ENCODE data around the gene VWA5B1. TPM values are rescaled to one million over a fixed set of nuclear protein-coding genes. Genes with fewer than 3 reads are reported as not detected.

VWA5B1 gene
- total and polyA plus RNA-seq, 2 of the 8 experiments (the other 6 are each of a cell fraction or from before 2014, with no cell fraction given), result 0.54 to 2.3 TPM

GRCh38 chr1:20361805-20362381 lies 71.2 kb downstream of the VWA5B1 start:
- no peak overlapping the region for H2AK5ac ChIP-seq (ENCODE audit: low read depth, low read length)
- WGBS, 2 experiments (ENCODE audit: extremely low coverage in 1 of 2, insufficient coverage in 1 of 2, insufficient read length in 1 of 2, insufficient replicate concordance in 2 of 2, low coverage in 1 of 2, low lambda C conversion rate in 2 of 2, missing lambda C conversion rate in 1 of 2), result 18% methylated on average over 8 of the region's 8 CpGs; no CpG with 5 or more reads in 1 of the 2 experiments
- H4K91ac ChIP-seq (replicated peaks; ENCODE audit: insufficient read length, low read length), result no peak overlapping the region
- FAIRE-seq (peak; percentile 94), DNase-seq (ENCODE audit: low read depth in 1 of 2, low spot score in 2 of 2) (peak; percentile 54 to 99)
- no peak overlapping the region for H2AFZ ChIP-seq (ENCODE audit: low read length)
- H2BK15ac ChIP-seq (ENCODE audit: low read length), result no peak overlapping the region
- H2BK5ac ChIP-seq (ENCODE audit: low read depth, low read length), result no peak overlapping the region
- H4K8ac ChIP-seq (ENCODE audit: extremely low read depth, insufficient read depth, low read length), result peak overlapping the region; percentile 88; the same call in 1 of the 2 replicates
- no peak overlapping the region for H2BK12ac ChIP-seq (ENCODE audit: low read depth, low read length)
- H3K36me3 ChIP-seq (ENCODE audit: control insufficient read depth in 2 of 4, insufficient read depth in 4 of 4, low read length in 3 of 4), result no peaks in the 10 kb centered on the region
- peaks cover 13 to 47% (median 29%) of the 10 kb centered on the region in 4 experiments for H3K27me3 ChIP-seq (replicated peaks in 1 of 4; ENCODE audit: control insufficient read depth in 3 of 4, extremely low read depth in 1 of 4, insufficient read depth in 3 of 4, low read length in 3 of 4)
- H4K20me1 ChIP-seq (replicated peaks in 1 of 2; ENCODE audit: control insufficient read depth in 1 of 2, insufficient read depth in 2 of 2, low read length in 2 of 2), result no peaks in the 10 kb centered on the region
- H3K4ac ChIP-seq (replicated peaks; ENCODE audit: insufficient read length, low read depth, low read length), result no peak overlapping the region
- no peak overlapping the region for H3K27ac ChIP-seq (ENCODE audit: low read depth, low read length)
- no peaks in the 10 kb centered on the region for H3K9me3 ChIP-seq (ENCODE audit: insufficient read depth in 2 of 2, low read depth in 1 of 2, low read length in 1 of 2)
- no peak overlapping the region for H3K14ac ChIP-seq (ENCODE audit: insufficient read length)
- no peak overlapping the region for H3K56ac ChIP-seq (replicated peaks; ENCODE audit: insufficient read length, low read depth, low read length)
- POLR2A ChIA-PET (ENCODE audit: partially characterized antibody), result interaction anchor here (0.7 to 1.3 kb wide), 3 partner anchors 10 to 123 kb away, joined by 3 to 5 read pairs (median 3); no protein-coding TSS in a partner anchor
- no peak overlapping the region for H4K5ac ChIP-seq (ENCODE audit: insufficient read length, low read depth, low read length)
- H3K4me2 ChIP-seq (ENCODE audit: insufficient read depth in 1 of 2, low read depth in 2 of 2, low read length in 2 of 2), result no peak overlapping the region
- no peak overlapping the region for H3K4me3 ChIP-seq (ENCODE audit: extremely low read depth in 1 of 4, insufficient read depth in 2 of 4, low read depth in 3 of 4, low read length in 4 of 4)
- peaks cover 0 to 10% (median 4%) of the 10 kb centered on the region in 4 experiments; a peak in 4 of 7 replicates for H3K4me1 ChIP-seq (replicated peaks in 1 of 4; ENCODE audit: control insufficient read depth in 3 of 4, insufficient read depth in 4 of 4, low read length in 3 of 4)
- CTCF ChIA-PET (ENCODE audit: partially characterized antibody), result interaction anchor here (0.6 to 6.0 kb wide), 60 partner anchors 9 to 1383 kb away, joined by 3 to 89 read pairs (median 4); partner anchors contain the start of gene VWA5B1
- H2BK120ac ChIP-seq (replicated peaks; ENCODE audit: low read depth, low read length), result no peak overlapping the region
- no peak overlapping the region for H3K23ac ChIP-seq (ENCODE audit: insufficient read length)
- H3K79me2 ChIP-seq (ENCODE audit: control insufficient read depth in 1 of 2, insufficient read depth in 2 of 2, low read length in 2 of 2), result no peaks in the 10 kb centered on the region
- no peaks in the 10 kb centered on the region for H3K79me1 ChIP-seq (ENCODE audit: low read depth, low read length)
- peaks cover 8% of the 10 kb centered on the region; the same call in 1 of the 2 replicates for H3K23me2 ChIP-seq (ENCODE audit: low read depth, low read length)
- H3K18ac ChIP-seq (ENCODE audit: extremely low read depth, low read length), result no peak overlapping the region
- H3K9ac ChIP-seq (replicated peaks in 1 of 4; ENCODE audit: extremely low read depth in 1 of 4, low read depth in 3 of 4, low read length in 3 of 4), result no peak overlapping the region
- no peak overlapping the region for H2BK20ac ChIP-seq (ENCODE audit: low read length)
- TF ChIP-seq TEAD4 (IDR thresholded peaks at IDR 0.05; ENCODE audit: low read depth, low read length) (0 out of 2 replicates have a peak, but pooled peaks have one; percentile 27), JUND (IDR thresholded peaks at IDR 0.05; ENCODE audit: low read length) (peak; percentile 21; the same call in 1 of the 2 replicates), RNF2 (IDR thresholded peaks at IDR 0.05; ENCODE audit: borderline replicate concordance, low read depth, low read length, missing control alignments, poor library complexity, severe bottlenecking) (no peak), RAD21 (IDR thresholded peaks at IDR 0.05 in 1 of 2, conservative IDR thresholded peaks at IDR 0.05 in 1 of 2; ENCODE audit: low read depth in 2 of 2, low read length in 2 of 2) (peak; percentile 90 to 91), ZNF274 (IDR thresholded peaks at IDR 0.05; ENCODE audit: borderline replicate concordance, extremely low read depth, low read length) (no peak), CHD2 (IDR thresholded peaks at IDR 0.05; ENCODE audit: low read length) (no peak), CREB1 (IDR thresholded peaks at IDR 0.05) (no peak), GTF2F1 (IDR thresholded peaks at IDR 0.05; ENCODE audit: borderline replicate concordance, low read depth, low read length) (no peak), SIN3A (conservative IDR thresholded peaks at IDR 0.05 in 1 of 2, IDR thresholded peaks at IDR 0.05 in 1 of 2; ENCODE audit: low read depth in 1 of 2, low read length in 2 of 2) (no peak; a peak in 1 of 4 replicates), NANOG (IDR thresholded peaks at IDR 0.05; ENCODE audit: insufficient read depth, low read depth, low read length, poor library complexity, severe bottlenecking) (no peak), RBBP5 (IDR thresholded peaks at IDR 0.05; ENCODE audit: borderline replicate concordance, low read depth, low read length) (no peak), SUZ12 (IDR thresholded peaks at IDR 0.05; ENCODE audit: low read length) (no peak)

Measured in H1 (cell line).